Progenitor cell of endocrine pancreas (in vitro differentiated cells): ENCODE data around the gene DNAJB12. TPM values are rescaled to one million over a fixed set of nuclear protein-coding genes. Genes with fewer than 3 reads are reported as not detected.
"Not testable (repeated sequence)": the region's sequence is repeated elsewhere in the genome, so short reads cannot be mapped to it uniquely, and the experiment has no call there.

Experiments used
- DNase-seq: peaks from one replicate; pipeline ENCODE4 v3.0.0; 2021; ENCODE audit warnings: low spot score; ENCODE audit not compliant: unreplicated experiment
- H3K27ac Mint-ChIP-seq: 2 replicates; pipeline ENCODE4 v1.8.0; 2021; ENCODE audit warnings: mild to moderate bottlenecking, moderate library complexity, mixed read lengths
- H3K27me3 Mint-ChIP-seq: 2 replicates; pipeline ENCODE4 v1.8.0; 2021; ENCODE audit warnings: mixed read lengths
- H3K36me3 Mint-ChIP-seq: 2 replicates; pipeline ENCODE4 v1.8.0; 2022; ENCODE audit warnings: mixed read lengths; ENCODE audit not compliant: insufficient read depth
- H3K4me1 Mint-ChIP-seq: 2 replicates; pipeline ENCODE4 v1.8.0; 2021; ENCODE audit warnings: low read depth, mixed read lengths
- H3K4me3 Mint-ChIP-seq: 2 replicates; pipeline ENCODE4 v1.8.0; 2021; ENCODE audit warnings: low read depth, mild to moderate bottlenecking, moderate library complexity, mixed read lengths
- H3K9me3 Mint-ChIP-seq: 2 replicates; pipeline ENCODE4 v1.8.0; 2021; ENCODE audit warnings: low read depth, mixed read lengths
- total RNA-seq: library from RNA; stranded (reverse); gene quantifications from 2 replicates; pipeline ENCODE4 v1.2.1, GENCODE V29; 2021
- TF ChIP-seq, protein P1 (sequence below): fragments of 200-600 bp; sonication (generic); IDR thresholded peaks from one replicate; pipeline ENCODE4 v1.5.0; 2021; ENCODE audit warnings: antibody characterized with exemption, mild to moderate bottlenecking; ENCODE audit not compliant: unreplicated experiment

The DNAJB12 gene
- total RNA-seq, 1 donor from 2014 or later: 34.7 TPM

DNA sequence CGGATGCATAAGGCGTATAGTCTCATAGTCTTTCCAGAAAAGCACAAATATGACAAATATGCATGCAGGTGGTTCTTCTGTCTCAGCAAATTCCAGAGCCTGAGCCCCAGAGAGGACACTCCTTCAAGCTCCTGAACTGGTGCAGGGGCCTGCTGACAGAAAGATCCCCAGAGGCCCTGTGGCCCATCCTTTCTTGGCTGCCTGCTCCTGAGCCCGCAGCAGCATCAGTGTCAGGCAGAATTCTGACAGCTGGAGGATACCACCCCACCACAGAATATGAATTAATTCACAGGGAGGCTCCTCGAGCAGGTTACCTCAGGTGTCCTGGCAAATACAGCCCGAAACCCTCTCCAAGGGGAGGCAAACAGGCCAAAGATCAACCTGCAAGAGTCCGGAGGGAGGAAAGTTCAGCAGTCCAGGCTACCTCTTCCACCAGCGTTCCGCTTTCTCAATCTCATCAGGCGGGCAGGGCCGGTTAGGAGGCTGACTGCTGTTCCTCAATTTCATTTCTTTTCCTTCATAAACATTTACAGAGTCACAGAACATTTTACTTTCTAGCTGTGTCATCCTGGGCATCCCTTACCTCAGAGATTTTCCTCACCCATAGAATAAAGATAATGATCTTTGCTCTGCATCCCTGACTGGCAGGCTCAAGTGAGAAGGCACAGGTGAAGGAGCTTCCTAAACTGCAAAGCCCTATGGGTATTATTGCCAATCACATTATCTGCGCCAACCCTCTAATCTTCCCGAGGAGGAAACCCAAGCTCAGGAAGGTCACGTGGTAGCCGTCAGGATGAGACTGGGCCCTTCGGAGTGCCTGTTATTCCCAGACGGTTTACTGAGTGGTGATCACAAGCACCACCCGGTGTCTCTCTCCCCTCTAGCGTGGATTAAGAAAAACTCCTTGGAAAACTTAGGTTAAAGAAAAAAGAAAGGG is 1.4 kb downstream of the DNAJB12 start:
- Mint-ChIP-seq H3K27me3 (no peaks in the 10 kb centered on the region), H3K27ac (peak overlapping the region; percentile 100), H3K4me1 (peaks cover 16% of the 10 kb centered on the region), H3K36me3 (peaks cover 7% of the 10 kb centered on the region), H3K4me3 (peak overlapping the region; percentile 99), H3K9me3 (peaks cover 4% of the 10 kb centered on the region)
- TF ChIP-seq, protein P1, sequence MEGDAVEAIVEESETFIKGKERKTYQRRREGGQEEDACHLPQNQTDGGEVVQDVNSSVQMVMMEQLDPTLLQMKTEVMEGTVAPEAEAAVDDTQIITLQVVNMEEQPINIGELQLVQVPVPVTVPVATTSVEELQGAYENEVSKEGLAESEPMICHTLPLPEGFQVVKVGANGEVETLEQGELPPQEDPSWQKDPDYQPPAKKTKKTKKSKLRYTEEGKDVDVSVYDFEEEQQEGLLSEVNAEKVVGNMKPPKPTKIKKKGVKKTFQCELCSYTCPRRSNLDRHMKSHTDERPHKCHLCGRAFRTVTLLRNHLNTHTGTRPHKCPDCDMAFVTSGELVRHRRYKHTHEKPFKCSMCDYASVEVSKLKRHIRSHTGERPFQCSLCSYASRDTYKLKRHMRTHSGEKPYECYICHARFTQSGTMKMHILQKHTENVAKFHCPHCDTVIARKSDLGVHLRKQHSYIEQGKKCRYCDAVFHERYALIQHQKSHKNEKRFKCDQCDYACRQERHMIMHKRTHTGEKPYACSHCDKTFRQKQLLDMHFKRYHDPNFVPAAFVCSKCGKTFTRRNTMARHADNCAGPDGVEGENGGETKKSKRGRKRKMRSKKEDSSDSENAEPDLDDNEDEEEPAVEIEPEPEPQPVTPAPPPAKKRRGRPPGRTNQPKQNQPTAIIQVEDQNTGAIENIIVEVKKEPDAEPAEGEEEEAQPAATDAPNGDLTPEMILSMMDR: no peak
- DNase-seq: no peak

DNA sequence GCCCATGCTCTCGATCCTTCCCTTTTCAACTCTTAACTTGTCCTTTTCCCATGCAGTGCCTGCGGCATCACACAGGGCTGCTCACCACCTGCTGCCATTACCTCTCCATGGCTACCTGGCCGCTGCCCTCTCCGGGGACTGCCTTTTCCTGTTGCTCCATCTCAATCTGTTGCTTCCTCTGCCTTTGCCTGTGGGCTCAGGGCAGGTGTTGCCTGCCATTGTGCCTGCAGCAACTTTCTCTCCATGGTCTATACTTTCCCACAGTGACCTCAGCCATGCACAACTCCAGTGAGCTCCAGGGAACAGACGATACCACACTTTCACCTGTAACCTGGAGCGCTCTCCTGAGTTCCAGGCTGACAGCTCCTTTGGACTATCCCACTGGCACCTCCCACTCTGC is 3.2 kb downstream of the DNAJB12 start:
- H3K9me3 Mint-ChIP-seq: peaks cover 4% of the 10 kb centered on the region

DNA sequence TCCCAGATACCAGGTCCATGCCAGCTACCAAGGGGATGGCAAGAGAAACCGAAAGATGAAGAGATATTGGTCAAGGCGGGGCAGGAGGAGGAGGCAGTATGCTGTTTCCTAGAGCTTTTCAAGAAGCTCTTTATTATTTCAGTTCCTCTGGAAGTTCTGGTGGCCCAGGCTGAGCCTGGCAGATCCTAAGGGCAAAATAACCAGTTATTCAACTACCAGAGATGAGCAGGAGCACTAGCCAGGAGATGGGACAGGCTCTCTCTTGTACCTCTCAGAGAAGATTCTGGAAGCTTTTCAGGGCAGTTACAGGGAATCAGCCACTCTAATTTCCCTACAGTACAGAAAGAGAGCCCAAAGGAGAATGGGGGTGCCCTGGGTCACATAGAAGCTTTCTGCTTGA is 5.3 kb downstream of the DNAJB12 start:
- peak overlapping the region; percentile 9 for H3K27ac Mint-ChIP-seq
- no peak overlapping the region for H3K4me3 Mint-ChIP-seq
- H3K9me3 Mint-ChIP-seq: no peaks in the 10 kb centered on the region
- peaks cover 10% of the 10 kb centered on the region for H3K4me1 Mint-ChIP-seq
- peaks cover 5% of the 10 kb centered on the region for H3K36me3 Mint-ChIP-seq
- TF ChIP-seq, protein P1: no peak
- DNase-seq: no peak
- no peaks in the 10 kb centered on the region for H3K27me3 Mint-ChIP-seq

More for the DNA sequence above, 3.2 kb downstream of the DNAJB12 start:
- no peak for DNase-seq
- Mint-ChIP-seq H3K27ac (no peak overlapping the region), H3K36me3 (peaks cover 7% of the 10 kb centered on the region), H3K27me3 (no peaks in the 10 kb centered on the region), H3K4me3 (peak overlapping the region; percentile 27), H3K4me1 (peaks cover 16% of the 10 kb centered on the region)
- TF ChIP-seq, protein P1: no peak

DNA sequence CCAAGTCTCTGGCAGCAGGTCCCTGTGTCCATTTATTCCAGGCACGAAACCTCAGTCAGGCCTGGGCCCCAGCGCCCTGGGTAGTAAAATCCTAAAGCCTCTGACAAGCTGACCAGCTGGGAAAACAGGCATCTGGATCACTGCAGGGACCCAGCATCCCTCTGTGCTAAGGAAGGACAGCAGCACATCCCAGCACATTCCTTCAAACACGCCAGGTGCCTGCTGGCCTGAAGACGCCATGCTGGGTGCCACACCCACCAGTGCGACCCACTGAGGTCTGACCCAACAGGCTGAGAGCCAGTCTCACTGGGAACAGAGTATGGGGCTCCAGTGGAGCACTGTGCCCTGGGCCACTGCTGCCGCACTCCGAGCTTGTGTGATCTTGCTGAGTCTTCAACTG is 6.4 kb downstream of the DNAJB12 start:
- Mint-ChIP-seq H3K27ac (no peak overlapping the region), H3K4me3 (no peak overlapping the region), H3K4me1 (peaks cover 4% of the 10 kb centered on the region), H3K9me3 (no peaks in the 10 kb centered on the region), H3K36me3 (peaks cover 6% of the 10 kb centered on the region), H3K27me3 (no peaks in the 10 kb centered on the region)
- TF ChIP-seq, protein P1: no peak
- DNase-seq: no peak

DNA sequence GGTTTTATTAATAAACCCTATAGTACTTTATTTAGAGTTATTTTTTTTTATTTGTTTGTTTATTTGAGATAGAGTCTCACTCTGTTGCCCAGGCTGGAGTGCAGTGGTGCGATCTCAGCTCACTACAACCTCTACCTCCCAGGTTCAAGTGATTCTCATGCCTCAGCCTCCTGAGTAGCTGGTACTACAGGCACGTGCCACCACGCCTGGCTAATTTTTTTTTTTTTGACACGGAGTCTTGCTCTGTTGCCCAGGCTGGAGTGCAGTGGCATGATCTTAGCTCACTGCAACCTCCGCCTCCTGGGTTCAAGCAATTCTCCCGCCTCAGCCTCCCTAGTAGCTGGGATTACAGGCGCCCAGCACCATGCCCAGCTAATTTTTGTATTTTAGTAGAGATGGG is 8.6 kb downstream of the DNAJB12 start:
- DNase-seq, H3K27me3 Mint-ChIP-seq, H3K9me3 Mint-ChIP-seq, H3K4me3 Mint-ChIP-seq, H3K27ac Mint-ChIP-seq, H3K36me3 Mint-ChIP-seq, H3K4me1 Mint-ChIP-seq: not testable (repeated sequence)

DNA sequence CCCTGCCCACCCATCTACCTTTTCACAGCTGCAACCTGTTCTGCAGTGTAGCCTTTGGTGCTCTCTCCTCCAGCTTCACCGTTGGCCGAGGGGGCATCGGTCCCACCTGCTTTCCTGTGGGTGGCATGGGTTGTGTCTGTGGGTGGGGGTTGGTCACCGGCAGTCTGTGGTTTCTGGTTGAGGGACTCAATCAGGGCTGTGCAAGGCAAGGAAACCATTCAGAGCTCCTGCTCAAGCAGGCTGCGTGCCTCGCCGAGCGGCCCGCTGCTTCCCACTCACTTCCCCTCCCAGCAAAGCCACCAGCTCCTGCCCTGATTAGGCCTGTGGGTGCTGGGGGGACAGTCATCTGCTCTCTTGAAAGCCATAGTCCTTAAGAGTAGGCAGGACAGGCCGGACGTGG is 9.8 kb downstream of the DNAJB12 start:
- peaks cover 11% of the 10 kb centered on the region for H3K36me3 Mint-ChIP-seq
- no peak overlapping the region for H3K27ac Mint-ChIP-seq
- H3K9me3 Mint-ChIP-seq: no peaks in the 10 kb centered on the region
- TF ChIP-seq, protein P1: no peak
- H3K27me3 Mint-ChIP-seq: no peaks in the 10 kb centered on the region
- no peak for DNase-seq
- no peaks in the 10 kb centered on the region for H3K4me1 Mint-ChIP-seq
- no peak overlapping the region for H3K4me3 Mint-ChIP-seq
